Measurements from ENCODE around the gene MLYCD. TPM values are rescaled to one million over a fixed set of nuclear protein-coding genes. Genes with fewer than 3 reads are reported as not detected.

The MLYCD gene
- total RNA-seq, 5 donors from 2014 or later (not counting 1 experiment from before 2014, with no cell fraction given), result 7.2 to 10.3 (median 9.1) TPM

- Histone ChIP-seq H3K27me3 (replicated peaks in 1 of 2; ENCODE audit: control insufficient read depth in 2 of 2, extremely low read depth in 1 of 2, insufficient read depth in 2 of 2, low read length in 1 of 2) (peaks cover 0 to 11% of the 10 kb centered on the region in 2 experiments), H3K27ac (ENCODE audit: low read length) (no peak overlapping the region), H3K4me1 (ENCODE audit: control insufficient read depth in 1 of 2, extremely low read depth in 1 of 2, insufficient read depth in 2 of 2, low read length in 2 of 2) (no peaks in the 10 kb centered on the region), H3K9me3 (no peaks in the 10 kb centered on the region), H3K36me3 (ENCODE audit: control insufficient read depth in 2 of 2, extremely low read depth in 1 of 2, insufficient read depth in 1 of 2, low read length in 1 of 2) (peaks cover 0 to 4% of the 10 kb centered on the region in 2 donors), H3K4me3 (ENCODE audit: control insufficient read depth in 1 of 2, extremely low read depth in 1 of 2, low read length in 1 of 2) (no peak overlapping the region)
- no peak overlapping the region for H3K27ac Mint-ChIP-seq
- H3K27me3 Mint-ChIP-seq, result peaks cover 0 to 4% of the 10 kb centered on the region in 2 donors
- no peak for ATAC-seq (replicated peaks in 1 of 4)
- H3K36me3 Mint-ChIP-seq, result peaks cover 8% of the 10 kb centered on the region
- no peaks in the 10 kb centered on the region for H3K9me3 Mint-ChIP-seq
- no peak for DNase-seq
- H3K4me1 Mint-ChIP-seq, result peaks cover 1 to 9% (median 1%) of the 10 kb centered on the region in 3 donors
- ChIA-PET POLR2A (no interaction called here), CTCF (no interaction called here)
- 92% methylated on average over 13 of the region's 17 CpGs for whole genome bisulfite sequencing (ENCODE audit: insufficient coverage)
- H3K4me3 Mint-ChIP-seq, result no peak overlapping the region
Measured at GRCh38 chr16:83931556-83931955, 32.6 kb downstream of the MLYCD start.

GRCh38 chr16:83932304-83932703 is 33.4 kb downstream of the MLYCD start:
- no peak for DNase-seq
- peaks cover 0 to 4% of the 10 kb centered on the region in 2 donors for H3K27me3 Mint-ChIP-seq
- peaks cover 0 to 11% of the 10 kb centered on the region in 2 experiments for H3K27me3 ChIP-seq (replicated peaks in 1 of 2; ENCODE audit: control insufficient read depth in 2 of 2, extremely low read depth in 1 of 2, insufficient read depth in 2 of 2, low read length in 1 of 2)
- H3K36me3 ChIP-seq (ENCODE audit: control insufficient read depth in 2 of 2, extremely low read depth in 1 of 2, insufficient read depth in 1 of 2, low read length in 1 of 2), result peaks cover 0 to 4% of the 10 kb centered on the region in 2 donors
- no peaks in the 10 kb centered on the region for H3K4me1 ChIP-seq (ENCODE audit: control insufficient read depth in 1 of 2, extremely low read depth in 1 of 2, insufficient read depth in 2 of 2, low read length in 2 of 2)
- WGBS (ENCODE audit: insufficient coverage), result 91% methylated on average over 9 of the region's 11 CpGs
- POLR2A ChIA-PET, result no interaction called here
- ATAC-seq (replicated peaks in 1 of 4), result no peak
- peaks cover 13% of the 10 kb centered on the region for H3K36me3 Mint-ChIP-seq
- H3K27ac ChIP-seq (ENCODE audit: low read length), result no peak overlapping the region
- CTCF ChIA-PET, result no interaction called here
- no peak overlapping the region for H3K4me3 Mint-ChIP-seq
- H3K4me1 Mint-ChIP-seq, result peaks cover 0 to 11% (median 0%) of the 10 kb centered on the region in 3 donors
- H3K9me3 Mint-ChIP-seq, result no peaks in the 10 kb centered on the region
- H3K27ac Mint-ChIP-seq, result no peak overlapping the region
- H3K4me3 ChIP-seq (ENCODE audit: control insufficient read depth in 1 of 2, extremely low read depth in 1 of 2, low read length in 1 of 2), result no peak overlapping the region
- no peaks in the 10 kb centered on the region for H3K9me3 ChIP-seq

GRCh38 chr16:83932955-83933673 is 34.2 kb downstream of the MLYCD start:
- ATAC-seq (replicated peaks in 1 of 4) (no peak), DNase-seq (no peak)
- Mint-ChIP-seq H3K27me3 (peaks cover 0 to 4% of the 10 kb centered on the region in 2 donors), H3K4me3 (no peak overlapping the region), H3K4me1 (peaks cover 0 to 11% (median 0%) of the 10 kb centered on the region in 3 donors), H3K9me3 (no peaks in the 10 kb centered on the region), H3K36me3 (peaks cover 17% of the 10 kb centered on the region), H3K27ac (no peak overlapping the region)
- no peaks in the 10 kb centered on the region for H3K9me3 ChIP-seq
- 90% methylated on average over 22 of the region's 25 CpGs for WGBS (ENCODE audit: insufficient coverage)
- H3K27ac ChIP-seq (ENCODE audit: low read length), result no peak overlapping the region
- no peak overlapping the region for H3K4me3 ChIP-seq (ENCODE audit: control insufficient read depth in 1 of 2, extremely low read depth in 1 of 2, low read length in 1 of 2)
- CTCF ChIA-PET, result interaction anchor here in 1 of 2 donors (0.6 kb wide), 1 partner anchor 105 kb away, joined by 9 read pairs; no protein-coding TSS in a partner anchor
- no peaks in the 10 kb centered on the region for H3K4me1 ChIP-seq (ENCODE audit: control insufficient read depth in 1 of 2, extremely low read depth in 1 of 2, insufficient read depth in 2 of 2, low read length in 2 of 2)
- H3K27me3 ChIP-seq (replicated peaks in 1 of 2; ENCODE audit: control insufficient read depth in 2 of 2, extremely low read depth in 1 of 2, insufficient read depth in 2 of 2, low read length in 1 of 2), result peaks cover 0 to 11% of the 10 kb centered on the region in 2 experiments
- POLR2A ChIA-PET, result no interaction called here
- H3K36me3 ChIP-seq (ENCODE audit: control insufficient read depth in 2 of 2, extremely low read depth in 1 of 2, insufficient read depth in 1 of 2, low read length in 1 of 2), result peaks cover 0 to 4% of the 10 kb centered on the region in 2 donors

- Mint-ChIP-seq H3K9me3 (no peaks in the 10 kb centered on the region), H3K36me3 (peaks cover 14% of the 10 kb centered on the region), H3K27ac (no peak overlapping the region), H3K4me1 (peaks cover 0 to 11% (median under 1%) of the 10 kb centered on the region in 3 donors), H3K27me3 (peaks cover 0 to 4% of the 10 kb centered on the region in 2 donors), H3K4me3 (no peak overlapping the region)
- WGBS (ENCODE audit: insufficient coverage), result 87% methylated on average over 11 of the region's 28 CpGs
- CTCF ChIA-PET, result interaction anchor here in 1 of 2 donors (0.6 kb wide), 1 partner anchor 106 kb away, joined by 9 read pairs; no protein-coding TSS in a partner anchor
- Histone ChIP-seq H3K4me3 (ENCODE audit: control insufficient read depth in 1 of 2, extremely low read depth in 1 of 2, low read length in 1 of 2) (no peak overlapping the region), H3K36me3 (ENCODE audit: control insufficient read depth in 2 of 2, extremely low read depth in 1 of 2, insufficient read depth in 1 of 2, low read length in 1 of 2) (no peaks in the 10 kb centered on the region), H3K27me3 (replicated peaks in 1 of 2; ENCODE audit: control insufficient read depth in 2 of 2, extremely low read depth in 1 of 2, insufficient read depth in 2 of 2, low read length in 1 of 2) (peaks cover 0 to 12% of the 10 kb centered on the region in 2 experiments), H3K27ac (ENCODE audit: low read length) (no peak overlapping the region), H3K4me1 (ENCODE audit: control insufficient read depth in 1 of 2, extremely low read depth in 1 of 2, insufficient read depth in 2 of 2, low read length in 2 of 2) (no peaks in the 10 kb centered on the region), H3K9me3 (no peaks in the 10 kb centered on the region)
- ATAC-seq (replicated peaks in 1 of 4) (no peak), DNase-seq (no peak)
- POLR2A ChIA-PET, result no interaction called here
Measured at GRCh38 chr16:83933885-83934683, 35.2 kb downstream of the MLYCD start.

GRCh38 chr16:83934684-83934977 is 35.7 kb downstream of the MLYCD start:
- Mint-ChIP-seq H3K4me3 (no peak overlapping the region), H3K4me1 (peaks cover 4 to 11% (median 5%) of the 10 kb centered on the region in 3 donors)

GRCh38 chr16:83935005-83935857 is 36.3 kb downstream of the MLYCD start:
- ATAC-seq (replicated peaks in 1 of 4) (no peak), DNase-seq (no peak)
- Mint-ChIP-seq H3K36me3 (peaks cover 14% of the 10 kb centered on the region), H3K27ac (no peak overlapping the region), H3K9me3 (no peaks in the 10 kb centered on the region), H3K27me3 (peaks cover 0 to 4% of the 10 kb centered on the region in 2 donors), H3K4me1 (peaks cover 4 to 11% (median 5%) of the 10 kb centered on the region in 3 donors), H3K4me3 (no peak overlapping the region)
- H3K27ac ChIP-seq (ENCODE audit: low read length), result no peak overlapping the region
- 90% methylated on average over 22 of the region's 30 CpGs for WGBS (ENCODE audit: insufficient coverage)
- H3K36me3 ChIP-seq (ENCODE audit: control insufficient read depth in 2 of 2, extremely low read depth in 1 of 2, insufficient read depth in 1 of 2, low read length in 1 of 2), result no peaks in the 10 kb centered on the region
- peaks cover 0 to 14% of the 10 kb centered on the region in 2 experiments for H3K27me3 ChIP-seq (replicated peaks in 1 of 2; ENCODE audit: control insufficient read depth in 2 of 2, extremely low read depth in 1 of 2, insufficient read depth in 2 of 2, low read length in 1 of 2)
- H3K4me3 ChIP-seq (ENCODE audit: control insufficient read depth in 1 of 2, extremely low read depth in 1 of 2, low read length in 1 of 2), result no peak overlapping the region
- POLR2A ChIA-PET, result no interaction called here
- CTCF ChIA-PET, result no interaction called here
- no peaks in the 10 kb centered on the region for H3K9me3 ChIP-seq
- no peaks in the 10 kb centered on the region for H3K4me1 ChIP-seq (ENCODE audit: control insufficient read depth in 1 of 2, extremely low read depth in 1 of 2, insufficient read depth in 2 of 2, low read length in 2 of 2)

More at GRCh38 chr16:83934684-83934977, 35.7 kb downstream of the MLYCD start:
- H3K27me3 Mint-ChIP-seq, result peaks cover 0 to 4% of the 10 kb centered on the region in 2 donors
- DNase-seq (no peak), ATAC-seq (replicated peaks in 1 of 4) (no peak)
- 77% methylated on average over 12 of the region's 12 CpGs for WGBS (ENCODE audit: insufficient coverage)
- peaks cover 0 to 14% of the 10 kb centered on the region in 2 experiments for H3K27me3 ChIP-seq (replicated peaks in 1 of 2; ENCODE audit: control insufficient read depth in 2 of 2, extremely low read depth in 1 of 2, insufficient read depth in 2 of 2, low read length in 1 of 2)
- H3K9me3 ChIP-seq, result no peaks in the 10 kb centered on the region
- no peak overlapping the region for H3K4me3 ChIP-seq (ENCODE audit: control insufficient read depth in 1 of 2, extremely low read depth in 1 of 2, low read length in 1 of 2)
- H3K27ac Mint-ChIP-seq, result no peak overlapping the region
- H3K9me3 Mint-ChIP-seq, result no peaks in the 10 kb centered on the region
- peaks cover 14% of the 10 kb centered on the region for H3K36me3 Mint-ChIP-seq
- H3K27ac ChIP-seq (ENCODE audit: low read length), result no peak overlapping the region
- POLR2A ChIA-PET, result no interaction called here
- H3K4me1 ChIP-seq (ENCODE audit: control insufficient read depth in 1 of 2, extremely low read depth in 1 of 2, insufficient read depth in 2 of 2, low read length in 2 of 2), result no peaks in the 10 kb centered on the region
- CTCF ChIA-PET, result no interaction called here
- no peaks in the 10 kb centered on the region for H3K36me3 ChIP-seq (ENCODE audit: control insufficient read depth in 2 of 2, extremely low read depth in 1 of 2, insufficient read depth in 1 of 2, low read length in 1 of 2)

Measured in T-cell (primary cell).